SKM-1 (cell line): Measurements from ENCODE around the gene STX1A.
"Not testable (repeated sequence)": the region's sequence is repeated elsewhere in the genome, so short reads cannot be mapped to it uniquely, and the experiment has no call there.

Experiments
- DNase-seq: peaks from one replicate; lab custom pipeline; 2025; ENCODE audit not compliant: unreplicated experiment; lab: John Stamatoyannopoulos, UW

STX1A gene

DNA sequence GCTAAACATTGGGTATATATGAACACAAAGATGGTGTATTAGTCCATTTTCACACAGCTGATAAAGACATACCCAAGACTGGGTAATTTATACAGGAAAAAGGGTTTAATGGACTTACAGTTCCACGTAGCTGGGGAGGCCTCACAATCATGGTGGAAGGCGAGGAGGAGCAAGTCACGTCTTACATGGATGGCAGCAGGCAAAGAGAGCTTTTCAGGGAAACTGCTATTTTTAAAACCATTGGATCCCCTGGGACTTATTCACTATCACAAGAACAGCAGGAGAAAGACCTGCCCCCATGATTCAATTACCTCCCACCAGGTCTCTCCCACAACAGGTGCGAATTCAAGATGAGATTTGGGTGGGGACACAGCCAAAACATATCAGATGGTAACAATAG lies 64.2 kb downstream of the STX1A start:
- not testable (repeated sequence) for DNase-seq

- no peak for DNase-seq
These were observed 66.9 kb downstream of the STX1A start for GRCh38 chr7:73652541-73652949.

DNA sequence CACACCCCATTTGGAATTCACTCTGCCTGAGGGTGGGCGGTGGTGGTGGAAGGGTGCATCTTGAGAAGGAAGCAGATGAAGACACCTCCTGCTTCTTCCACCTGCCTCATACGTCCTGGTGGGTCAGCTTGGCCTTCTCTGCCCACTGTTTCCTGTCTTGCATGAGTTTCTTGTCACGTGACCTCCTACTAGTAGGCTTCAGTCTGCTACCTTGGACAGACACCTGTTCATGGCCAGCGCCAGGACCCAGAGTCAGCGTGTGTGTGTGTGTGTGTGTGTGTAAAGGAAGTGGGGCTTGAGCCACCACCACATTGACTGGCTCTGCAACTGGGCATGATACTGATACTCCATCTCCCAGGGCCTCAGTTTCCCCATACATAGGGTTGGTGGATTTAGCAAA lies 68.9 kb downstream of the STX1A start:
- no peak for DNase-seq

- no peak for DNase-seq
These were observed 69.9 kb downstream of the STX1A start for GRCh38 chr7:73649576-73649975.
